Breast epithelium (tissue), 3 donors: ENCODE results near the gene TGFA.

ENCODE experiments used
- CTCF ChIP-seq, 3 donors: fragments of 450-650 bp; IDR thresholded peaks; one replicate each; pipeline ENCODE4 v1.5.1; 2016 to 2017; ENCODE audit warnings: antibody characterized with exemption in 3 of 3, mild to moderate bottlenecking in 3 of 3, moderate library complexity in 3 of 3
- POLR2A ChIP-seq: fragments of 450-650 bp; IDR thresholded peaks from one replicate; pipeline ENCODE4 v1.6.1; 2016; ENCODE audit warnings: antibody characterized with exemption, mild to moderate bottlenecking, moderate library complexity

DNA sequence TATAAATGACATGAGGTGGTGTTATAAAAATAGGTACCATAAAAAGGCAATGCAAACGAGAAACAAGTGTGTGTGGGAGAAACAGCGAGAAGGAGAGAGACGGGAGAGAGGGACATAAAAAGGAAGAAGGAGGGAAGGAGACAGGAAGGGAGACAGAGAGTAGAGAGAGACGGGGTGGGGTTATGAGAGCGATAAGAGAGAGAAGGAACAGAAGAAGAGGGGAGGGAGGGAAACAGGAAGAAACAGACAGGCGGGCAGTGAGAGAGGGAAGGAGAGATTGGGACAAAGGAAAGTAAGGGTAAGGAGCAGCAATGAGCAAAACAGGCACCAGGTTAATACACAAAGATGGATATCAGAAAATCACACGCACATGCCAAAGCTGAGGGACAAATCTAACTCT, 83.7 kb downstream of the TGFA start:
- no peak for TF ChIP-seq CTCF (IDR thresholded peaks at IDR 0.05)
- no peak for TF ChIP-seq POLR2A
